ENCODE measurements around the gene TP63. TPM values are rescaled to one million over a fixed set of nuclear protein-coding genes. Genes with fewer than 3 reads are reported as not detected.

The TP63 gene
- polyA plus RNA-seq, 1 experiment: not detected

DNA sequence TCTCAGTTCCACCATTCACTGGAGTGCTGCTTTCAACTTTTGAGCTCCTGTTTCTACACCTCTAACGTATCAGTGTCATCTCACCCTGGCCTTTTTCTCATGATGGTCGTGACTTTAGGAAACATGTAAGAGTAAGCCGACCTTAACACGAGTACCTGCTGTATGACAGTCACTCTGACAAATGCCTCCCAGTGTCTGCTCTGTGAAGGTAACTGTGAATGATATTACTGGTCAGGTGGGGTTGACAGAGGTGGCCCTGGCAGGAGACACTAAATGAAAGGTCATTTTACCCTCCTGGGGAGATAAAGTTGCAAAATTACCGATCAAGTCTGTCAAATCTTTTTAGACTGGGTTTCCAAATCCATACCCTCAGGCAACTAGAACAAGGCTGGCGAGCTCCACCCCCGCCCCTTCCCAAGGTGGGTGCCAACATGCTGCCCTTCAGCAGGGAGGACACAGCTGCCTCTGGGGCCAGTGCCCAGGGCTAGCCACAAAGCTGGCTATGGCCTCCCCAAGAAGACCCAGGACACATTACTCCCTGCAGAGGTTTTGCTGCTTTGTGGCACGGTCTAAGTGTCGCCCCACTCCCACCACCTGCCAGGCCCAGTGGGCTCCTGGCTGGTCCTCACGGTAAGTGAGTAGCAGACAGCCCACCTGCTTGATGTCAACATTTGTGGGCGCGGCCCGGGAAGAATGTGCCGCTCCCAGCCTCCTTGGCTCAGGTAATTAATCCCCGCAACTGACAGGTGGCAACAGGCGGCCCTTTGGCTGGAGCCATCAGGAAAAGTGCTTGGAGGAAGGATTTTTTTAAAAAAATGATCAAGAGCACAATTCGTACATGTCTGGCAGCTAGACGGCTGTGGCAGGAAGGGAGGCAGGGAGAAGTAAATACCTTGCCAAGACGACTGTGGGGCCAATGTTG lies 211.8 kb downstream of the TP63 start:
- TF ChIP-seq, protein P1, sequence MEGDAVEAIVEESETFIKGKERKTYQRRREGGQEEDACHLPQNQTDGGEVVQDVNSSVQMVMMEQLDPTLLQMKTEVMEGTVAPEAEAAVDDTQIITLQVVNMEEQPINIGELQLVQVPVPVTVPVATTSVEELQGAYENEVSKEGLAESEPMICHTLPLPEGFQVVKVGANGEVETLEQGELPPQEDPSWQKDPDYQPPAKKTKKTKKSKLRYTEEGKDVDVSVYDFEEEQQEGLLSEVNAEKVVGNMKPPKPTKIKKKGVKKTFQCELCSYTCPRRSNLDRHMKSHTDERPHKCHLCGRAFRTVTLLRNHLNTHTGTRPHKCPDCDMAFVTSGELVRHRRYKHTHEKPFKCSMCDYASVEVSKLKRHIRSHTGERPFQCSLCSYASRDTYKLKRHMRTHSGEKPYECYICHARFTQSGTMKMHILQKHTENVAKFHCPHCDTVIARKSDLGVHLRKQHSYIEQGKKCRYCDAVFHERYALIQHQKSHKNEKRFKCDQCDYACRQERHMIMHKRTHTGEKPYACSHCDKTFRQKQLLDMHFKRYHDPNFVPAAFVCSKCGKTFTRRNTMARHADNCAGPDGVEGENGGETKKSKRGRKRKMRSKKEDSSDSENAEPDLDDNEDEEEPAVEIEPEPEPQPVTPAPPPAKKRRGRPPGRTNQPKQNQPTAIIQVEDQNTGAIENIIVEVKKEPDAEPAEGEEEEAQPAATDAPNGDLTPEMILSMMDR (IDR thresholded peaks at IDR 0.05; ENCODE audit: insufficient read depth, low read depth, low read length): no peak
- Histone ChIP-seq H3K27me3 (ENCODE audit: control insufficient read depth, insufficient read depth, low read length) (no peaks in the 10 kb centered on the region), H3K36me3 (ENCODE audit: control insufficient read depth, insufficient read depth, low read length) (no peaks in the 10 kb centered on the region), H3K4me3 (ENCODE audit: low read depth, low read length) (no peak overlapping the region)
- no peak for DNase-seq (ENCODE audit: low read depth)
- CTCF ChIA-PET: no interaction called here
- POLR2A ChIA-PET: no interaction called here

GRCh38 chr3:189845069-189845468 lies 213.9 kb downstream of the TP63 start:
- TF ChIP-seq, protein P1 (IDR thresholded peaks at IDR 0.05; ENCODE audit: insufficient read depth, low read depth, low read length): no peak
- ChIA-PET POLR2A (no interaction called here), CTCF (no interaction called here)

DNA sequence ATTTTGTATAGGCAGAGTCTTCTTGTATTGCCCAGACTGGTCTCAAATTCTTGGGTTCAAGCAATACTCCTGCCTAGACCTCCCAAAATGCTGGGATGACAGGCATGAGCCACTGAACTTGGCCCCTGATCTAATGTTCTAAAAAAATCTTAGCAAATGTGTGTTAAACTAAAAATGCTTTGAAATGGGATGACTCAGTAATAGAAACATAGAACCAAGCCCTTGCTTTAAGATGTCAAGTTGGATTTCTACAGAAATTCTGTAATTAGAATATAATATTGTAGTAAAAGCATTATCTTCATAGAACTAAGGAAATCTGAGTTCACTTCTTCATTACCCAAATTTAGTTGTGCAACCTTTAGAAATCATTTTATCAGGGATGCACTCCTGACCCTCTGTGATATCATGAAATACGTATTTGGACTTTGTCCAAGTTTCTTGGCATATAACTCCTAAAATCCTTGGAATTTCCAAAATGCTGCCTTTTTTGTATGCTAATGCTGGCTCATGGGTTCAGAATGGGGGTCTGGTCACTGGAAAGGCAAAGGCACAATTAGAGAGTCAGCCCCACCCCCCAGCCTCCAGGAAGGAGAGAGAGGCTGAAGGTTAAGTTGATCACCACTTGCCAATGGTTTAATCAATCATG lies 217.3 kb downstream of the TP63 start:
- TF ChIP-seq, protein P1 (IDR thresholded peaks at IDR 0.05; ENCODE audit: insufficient read depth, low read depth, low read length): no peak
- ChIA-PET POLR2A (no interaction called here), CTCF (no interaction called here)
- Histone ChIP-seq H3K27me3 (ENCODE audit: control insufficient read depth, insufficient read depth, low read length) (no peaks in the 10 kb centered on the region), H3K4me3 (ENCODE audit: low read depth, low read length) (no peak overlapping the region), H3K36me3 (ENCODE audit: control insufficient read depth, insufficient read depth, low read length) (no peaks in the 10 kb centered on the region)
- DNase-seq (ENCODE audit: low read depth): no peak

More at GRCh38 chr3:189845069-189845468, 213.9 kb downstream of the TP63 start:
- Histone ChIP-seq H3K36me3 (ENCODE audit: control insufficient read depth, insufficient read depth, low read length) (no peaks in the 10 kb centered on the region), H3K4me3 (ENCODE audit: low read depth, low read length) (no peak overlapping the region), H3K27me3 (ENCODE audit: control insufficient read depth, insufficient read depth, low read length) (no peaks in the 10 kb centered on the region)
- DNase-seq (ENCODE audit: low read depth): no peak

GRCh38 chr3:189849262-189849661 lies 218.1 kb downstream of the TP63 start:
- Histone ChIP-seq H3K36me3 (ENCODE audit: control insufficient read depth, insufficient read depth, low read length) (no peaks in the 10 kb centered on the region), H3K27me3 (ENCODE audit: control insufficient read depth, insufficient read depth, low read length) (no peaks in the 10 kb centered on the region), H3K4me3 (ENCODE audit: low read depth, low read length) (no peak overlapping the region)
- ChIA-PET POLR2A (no interaction called here), CTCF (interaction anchor here (0.8 kb wide), 1 partner anchor 64 kb away, joined by 3 read pairs; no protein-coding TSS in a partner anchor)
- DNase-seq (ENCODE audit: low read depth): no peak
- TF ChIP-seq, protein P1 (IDR thresholded peaks at IDR 0.05; ENCODE audit: insufficient read depth, low read depth, low read length): no peak

DNA sequence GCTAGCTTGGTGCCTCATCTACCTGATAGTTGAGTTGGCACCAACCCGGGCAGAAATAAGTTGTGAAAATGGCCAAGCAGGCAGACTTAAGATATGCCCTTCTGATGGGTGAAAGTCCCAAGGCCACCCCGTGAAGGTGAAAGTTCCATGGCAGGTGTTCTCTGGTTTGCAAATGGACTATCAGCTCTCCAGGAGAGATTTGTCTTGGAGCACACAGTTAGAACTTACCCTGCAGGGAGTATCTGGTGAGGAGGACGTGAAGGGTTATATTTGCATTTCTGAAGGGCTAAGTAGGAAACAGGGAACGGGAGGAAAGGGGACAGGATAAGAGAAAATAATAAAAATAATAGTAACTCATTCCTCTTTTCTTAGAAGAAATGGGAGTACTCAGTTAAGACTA lies 220.5 kb downstream of the TP63 start:
- POLR2A ChIA-PET: no interaction called here
- DNase-seq (ENCODE audit: low read depth): no peak
- no peaks in the 10 kb centered on the region for H3K27me3 ChIP-seq (ENCODE audit: control insufficient read depth, insufficient read depth, low read length)
- CTCF ChIA-PET: no interaction called here
- no peak overlapping the region for H3K4me3 ChIP-seq (ENCODE audit: low read depth, low read length)
- TF ChIP-seq, protein P1 (IDR thresholded peaks at IDR 0.05; ENCODE audit: insufficient read depth, low read depth, low read length): no peak
- no peaks in the 10 kb centered on the region for H3K36me3 ChIP-seq (ENCODE audit: control insufficient read depth, insufficient read depth, low read length)
